Mesenchymal stem cell (in vitro differentiated cells and primary cell): Measurements from ENCODE around the gene KCND3.

Experiments
- DNase-seq: peaks from one replicate; pipeline ENCODE4 v3.0.0-alpha.2; 2013
- H2AFZ ChIP-seq: one replicate; pipeline ENCODE4 v1.6.1; 2013; ENCODE audit warnings: low read depth, mild to moderate bottlenecking, control low read depth, inconsistent platforms, low read length, moderate library complexity
- H2AK5ac ChIP-seq: 2 replicates; pipeline ENCODE4 v1.6.1; 2013; ENCODE audit warnings: low read length, moderate library complexity, mild to moderate bottlenecking, inconsistent platforms; ENCODE audit not compliant: severe bottlenecking
- H2BK120ac ChIP-seq: one replicate; pipeline ENCODE4 v1.6.1; 2013; ENCODE audit warnings: low read depth, mild to moderate bottlenecking, inconsistent platforms, low read length, moderate library complexity
- H2BK12ac ChIP-seq, 2 experiments: one replicate each; pipeline ENCODE4 v1.6.1; 2013; ENCODE audit warnings: inconsistent platforms in 2 of 2, low read length in 2 of 2, mild to moderate bottlenecking in 2 of 2, moderate library complexity in 2 of 2, control low read depth in 1 of 2
- H2BK15ac ChIP-seq: one replicate; pipeline ENCODE4 v1.6.1; 2013; ENCODE audit warnings: mild to moderate bottlenecking, low read depth, inconsistent platforms; ENCODE audit not compliant: poor library complexity, severe bottlenecking
- H2BK5ac ChIP-seq: 2 replicates; pipeline ENCODE4 v1.6.1; 2013; ENCODE audit warnings: low read depth, mild to moderate bottlenecking, low read length, control low read depth, inconsistent platforms; ENCODE audit not compliant: poor library complexity, severe bottlenecking
- H3K14ac ChIP-seq, 2 experiments: one replicate each; pipeline ENCODE4 v1.6.1; 2013; ENCODE audit warnings: inconsistent platforms in 2 of 2, low read length in 2 of 2, control low read depth in 1 of 2, mild to moderate bottlenecking in 1 of 2, moderate library complexity in 1 of 2
- H3K18ac ChIP-seq, 2 experiments: one replicate each; pipeline ENCODE4 v1.6.1; 2013; ENCODE audit warnings: inconsistent platforms in 2 of 2, low read length in 2 of 2, control low read depth in 1 of 2, low read depth in 1 of 2, mild to moderate bottlenecking in 1 of 2
- H3K23ac ChIP-seq, 2 experiments: one replicate each; pipeline ENCODE4 v1.6.1; 2013; ENCODE audit warnings: inconsistent platforms in 2 of 2, low read length in 2 of 2, mild to moderate bottlenecking in 2 of 2, moderate library complexity in 2 of 2, control low read depth in 1 of 2
- H3K27ac ChIP-seq: 2 replicates; pipeline ENCODE4 v1.5.1; 2013; ENCODE audit warnings: mild to moderate bottlenecking, moderate library complexity, low read length, control low read depth, inconsistent platforms; ENCODE audit not compliant: poor library complexity, severe bottlenecking
- H3K27me3 ChIP-seq, 2 experiments: 2 replicates each; pipeline versions ENCODE4 v1.6.1 to v1.7.0; 2013; ENCODE audit warnings: low read length in 2 of 2, mild to moderate bottlenecking in 2 of 2, moderate library complexity in 2 of 2, control low read depth in 1 of 2, inconsistent platforms in 1 of 2; ENCODE audit not compliant: control insufficient read depth in 1 of 2, insufficient read depth in 1 of 2
- H3K36me3 ChIP-seq, 2 experiments: 2 replicates each; pipeline versions ENCODE4 v1.6.1 to v1.7.0; 2013; ENCODE audit warnings: low read length in 2 of 2, control low read depth in 1 of 2, inconsistent platforms in 1 of 2, low read depth in 1 of 2, mild to moderate bottlenecking in 1 of 2; ENCODE audit not compliant: insufficient read depth in 2 of 2, control insufficient read depth in 1 of 2
- H3K4ac ChIP-seq, 2 experiments: one replicate each; pipeline ENCODE4 v1.6.1; 2013; ENCODE audit warnings: inconsistent platforms in 2 of 2, low read length in 2 of 2, mild to moderate bottlenecking in 2 of 2, moderate library complexity in 2 of 2, control low read depth in 1 of 2, low read depth in 1 of 2
- H3K4me1 ChIP-seq: 2 replicates; pipeline ENCODE4 v1.6.1; 2013; ENCODE audit warnings: low read depth, low read length, control low read depth; ENCODE audit not compliant: control insufficient read depth, insufficient read depth
- H3K4me2 ChIP-seq: 2 replicates; pipeline ENCODE4 v1.6.1; 2013; ENCODE audit warnings: low read length, mild to moderate bottlenecking, inconsistent platforms; ENCODE audit not compliant: poor library complexity, severe bottlenecking
- H3K4me3 ChIP-seq, 2 experiments: 2 replicates each; pipeline versions ENCODE4 v1.5.1 to v1.7.0; 2013; ENCODE audit warnings: low read length in 2 of 2, mild to moderate bottlenecking in 2 of 2, control low read depth in 1 of 2, low read depth in 1 of 2; ENCODE audit not compliant: insufficient read depth in 1 of 2
- H3K79me1 ChIP-seq: replicated peaks from 2 replicates; pipeline ENCODE4 v1.6.1; 2013; ENCODE audit warnings: mild to moderate bottlenecking, control low read depth, low read length, inconsistent platforms; ENCODE audit not compliant: poor library complexity, severe bottlenecking
- H3K9ac ChIP-seq: 2 replicates; pipeline ENCODE4 v1.7.0; 2013; ENCODE audit warnings: mild to moderate bottlenecking, low read length, moderate library complexity
- H3K9me3 ChIP-seq: 2 replicates; pipeline ENCODE4 v1.7.0; 2013; ENCODE audit warnings: mild to moderate bottlenecking, low read length; ENCODE audit not compliant: control insufficient read depth
- H4K8ac ChIP-seq: one replicate; pipeline ENCODE4 v1.6.1; 2013; ENCODE audit warnings: inconsistent platforms, mild to moderate bottlenecking, low read length, moderate library complexity
- H4K91ac ChIP-seq: one replicate; pipeline ENCODE4 v1.6.1; 2013; ENCODE audit warnings: mild to moderate bottlenecking, low read length, inconsistent platforms
- WGBS: methylation state at CpG from one replicate; pipeline ENCODE4 v1.1.7; 2013; ENCODE audit warnings: mixed read lengths; 5-methylcytosine and 5-hydroxymethylcytosine counted together

KCND3 gene

DNA sequence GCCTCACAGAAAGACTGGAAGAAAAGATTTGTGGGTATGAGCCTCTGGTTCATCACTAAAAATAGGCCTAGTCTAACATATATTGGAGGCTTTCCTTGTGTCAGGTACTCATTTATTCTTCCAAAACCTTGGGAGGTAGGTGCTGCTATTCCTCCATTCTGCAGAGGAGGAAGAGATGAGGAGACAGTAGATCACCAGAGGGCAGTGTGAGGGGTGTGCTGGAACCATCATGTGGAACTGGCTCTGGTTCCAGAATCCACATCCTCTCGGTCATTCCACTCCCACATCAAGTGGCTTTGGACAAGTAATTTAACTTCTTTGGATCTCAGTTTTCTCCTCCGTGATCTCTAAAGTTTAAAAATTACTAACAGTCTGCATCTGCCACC, 242.9 kb downstream of the KCND3 start:
- whole genome bisulfite sequencing: 75% methylated on average over 2 of the region's 2 CpGs
- Histone ChIP-seq H3K4me3 (no peak overlapping the region), H3K27me3 (no peaks in the 10 kb centered on the region), H3K36me3 (no peaks in the 10 kb centered on the region), H2AFZ (no peak overlapping the region), H2AK5ac (no peak overlapping the region), H3K14ac (no peak overlapping the region), H3K23ac (no peak overlapping the region), H2BK5ac (no peak overlapping the region), H2BK120ac (no peak overlapping the region), H4K8ac (no peak overlapping the region), H3K18ac (no peak overlapping the region), H3K9ac (peak overlapping the region; percentile 7), H3K79me1 (no peaks in the 10 kb centered on the region), H2BK15ac (no peak overlapping the region), H2BK12ac (no peak overlapping the region), H4K91ac (no peak overlapping the region), H3K9me3 (no peaks in the 10 kb centered on the region), H3K4ac (no peak overlapping the region), H3K27ac (no peak overlapping the region), H3K4me2 (no peak overlapping the region), H3K4me1 (peaks cover 12% of the 10 kb centered on the region)
- DNase-seq: no peak

DNA sequence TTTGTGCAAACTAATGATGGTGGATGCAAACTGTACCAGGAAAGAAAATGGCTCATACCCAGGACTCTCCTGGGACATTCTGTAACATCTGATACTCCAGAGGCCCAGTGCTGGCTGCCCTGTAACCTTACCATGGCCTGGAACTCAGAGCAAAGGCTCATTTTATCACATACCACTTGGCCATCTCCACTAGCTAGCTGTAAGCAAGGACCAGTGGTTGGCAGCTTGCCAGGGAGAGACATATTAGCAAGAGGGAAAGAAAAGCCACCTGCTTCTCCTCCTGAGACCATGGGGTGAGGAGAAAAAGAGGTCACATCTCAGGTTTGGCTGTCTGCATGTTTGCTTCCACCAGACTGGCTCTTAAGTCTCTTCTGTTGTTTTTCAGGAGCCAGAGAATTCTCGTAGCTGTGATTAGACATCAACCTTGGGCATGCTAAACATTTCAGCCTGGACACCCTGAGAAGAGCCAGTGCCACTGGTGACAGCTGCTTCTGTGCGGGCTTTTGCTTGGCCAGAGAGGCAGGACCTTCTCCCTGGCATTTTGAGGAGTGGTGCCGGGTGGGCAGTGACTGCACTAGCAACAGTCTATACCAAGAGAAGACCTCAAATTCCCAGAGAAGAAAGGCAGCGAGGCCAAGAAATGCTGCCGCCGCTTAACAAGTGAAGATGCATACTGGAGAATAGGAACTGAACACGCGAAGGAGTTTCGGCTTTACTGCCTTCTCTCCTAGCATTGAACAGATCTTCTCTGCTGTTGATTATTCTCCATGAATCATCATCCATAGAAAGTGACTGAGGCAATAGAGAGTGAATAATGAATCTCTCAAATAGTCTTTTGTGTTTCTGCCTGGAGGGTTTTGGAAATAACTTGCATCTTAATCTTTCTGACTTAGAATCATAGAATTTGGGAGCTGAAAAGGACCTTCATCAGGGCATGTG, 243.5 kb downstream of the KCND3 start:
- Histone ChIP-seq H4K91ac (no peak overlapping the region), H2BK120ac (no peak overlapping the region), H3K79me1 (no peaks in the 10 kb centered on the region), H3K4me1 (peaks cover 12% of the 10 kb centered on the region), H3K14ac (no peak overlapping the region), H2BK12ac (no peak overlapping the region), H2BK5ac (no peak overlapping the region), H2BK15ac (no peak overlapping the region), H3K18ac (no peak overlapping the region), H3K4me3 (no peak overlapping the region), H3K9ac (peak overlapping the region; percentile 7), H3K4me2 (no peak overlapping the region), H3K4ac (no peak overlapping the region), H2AFZ (no peak overlapping the region), H3K23ac (no peak overlapping the region), H3K27me3 (no peaks in the 10 kb centered on the region), H3K36me3 (no peaks in the 10 kb centered on the region), H3K9me3 (no peaks in the 10 kb centered on the region), H3K27ac (no peak overlapping the region), H2AK5ac (no peak overlapping the region), H4K8ac (no peak overlapping the region)
- DNase-seq: no peak
- 96% methylated on average over 9 of the region's 9 CpGs for WGBS

DNA sequence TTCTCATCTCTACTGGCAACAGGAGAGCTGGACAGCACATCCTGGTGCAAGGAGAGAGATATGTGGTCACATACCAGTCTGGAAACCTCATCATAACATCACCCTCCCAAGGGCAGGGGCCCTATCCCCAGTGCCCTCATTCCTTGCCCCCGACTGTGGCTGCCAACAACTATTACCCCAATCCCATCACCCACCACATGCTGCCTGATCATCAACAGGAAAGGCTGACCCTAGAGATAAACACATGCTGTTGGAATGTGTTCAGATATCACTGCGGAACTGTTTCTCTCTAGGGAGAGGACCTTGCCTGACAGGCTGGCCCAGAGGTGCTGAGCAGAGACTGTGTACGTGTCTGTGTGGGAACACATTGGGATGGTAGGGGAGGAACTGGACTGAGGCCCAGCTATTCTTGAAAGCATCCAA, 245.8 kb downstream of the KCND3 start:
- Histone ChIP-seq H3K18ac (peak overlapping the region in 1 of 2 experiments; percentile 55), H3K4me3 (no peak overlapping the region), H3K9ac (peak overlapping the region; percentile 67), H3K9me3 (no peaks in the 10 kb centered on the region), H3K27ac (peak overlapping the region; percentile 54), H3K36me3 (no peaks in the 10 kb centered on the region), H2AFZ (no peak overlapping the region), H3K4me2 (no peak overlapping the region), H2AK5ac (no peak overlapping the region), H3K14ac (no peak overlapping the region), H2BK12ac (peak overlapping the region; percentile 8 to 34), H3K27me3 (no peaks in the 10 kb centered on the region), H3K79me1 (no peaks in the 10 kb centered on the region), H2BK120ac (no peak overlapping the region), H2BK15ac (no peak overlapping the region), H2BK5ac (no peak overlapping the region), H3K23ac (no peak overlapping the region), H4K8ac (no peak overlapping the region), H4K91ac (no peak overlapping the region), H3K4me1 (peaks cover 12% of the 10 kb centered on the region), H3K4ac (no peak overlapping the region)
- WGBS: 0% methylated on average over 2 of the region's 3 CpGs
- peak; percentile 84 for DNase-seq

DNA sequence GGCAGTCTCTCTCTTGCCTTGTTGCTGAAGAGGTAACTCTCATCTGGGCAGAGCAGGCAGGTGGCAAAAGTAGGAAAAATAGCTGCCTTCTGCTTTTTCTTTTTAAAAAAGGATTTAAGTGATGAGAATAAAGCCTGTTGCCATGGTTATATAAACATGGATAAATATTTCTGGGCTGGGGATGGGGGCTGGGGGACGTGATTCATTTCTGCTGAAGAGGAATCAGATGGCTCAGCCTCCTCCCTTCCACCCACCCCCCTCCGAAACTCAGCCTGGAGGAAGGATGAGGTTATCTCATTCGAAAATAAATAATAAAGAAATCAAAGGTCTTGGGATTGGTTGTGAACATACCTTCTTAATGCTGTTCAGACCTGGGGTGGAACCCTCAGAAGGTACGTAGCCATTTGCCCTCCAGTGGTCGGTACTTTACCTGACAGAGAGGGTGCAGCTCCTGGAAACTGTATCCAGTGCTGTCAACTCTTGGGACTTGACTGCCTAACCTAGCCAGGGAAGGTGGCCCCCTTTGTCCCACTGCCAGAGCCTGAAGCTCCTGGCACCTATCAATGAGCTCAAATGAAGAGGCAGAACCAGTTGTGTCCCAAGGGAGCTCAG, 246.4 kb downstream of the KCND3 start:
- no peak overlapping the region for H3K23ac ChIP-seq
- H4K91ac ChIP-seq: peak overlapping the region; percentile 15
- H3K27me3 ChIP-seq: no peaks in the 10 kb centered on the region
- H2BK120ac ChIP-seq: no peak overlapping the region
- H3K4me2 ChIP-seq: no peak overlapping the region
- H3K18ac ChIP-seq: peak overlapping the region in 1 of 2 experiments; percentile 84
- H2AK5ac ChIP-seq: peak overlapping the region; percentile 50
- no peaks in the 10 kb centered on the region for H3K36me3 ChIP-seq
- no peak overlapping the region for H2BK15ac ChIP-seq
- H3K4ac ChIP-seq: peak overlapping the region in 1 of 2 experiments; percentile 75
- H3K4me3 ChIP-seq: no peak overlapping the region
- no peak overlapping the region for H3K14ac ChIP-seq
- DNase-seq: peak; percentile 86
- H2BK5ac ChIP-seq: no peak overlapping the region
- peak overlapping the region; percentile 78 for H3K9ac ChIP-seq
- H2BK12ac ChIP-seq: peak overlapping the region; percentile 34 to 93
- no peak overlapping the region for H4K8ac ChIP-seq
- peaks cover 15% of the 10 kb centered on the region for H3K4me1 ChIP-seq
- H3K9me3 ChIP-seq: no peaks in the 10 kb centered on the region
- peak overlapping the region; percentile 31 for H3K27ac ChIP-seq
- H3K79me1 ChIP-seq: no peaks in the 10 kb centered on the region
- H2AFZ ChIP-seq: no peak overlapping the region
- WGBS: 79% methylated on average over 3 of the region's 5 CpGs
